Endothelial cell of umbilical vein (primary cell): ENCODE measurements around the gene RMND1. TPM values are rescaled to one million over a fixed set of nuclear protein-coding genes. Genes with fewer than 3 reads are reported as not detected.

ENCODE experiments used
- BruUV-seq: library from RNA; stranded (reverse); fragments of 400-500 nt; replicated peaks from 2 replicates; lab custom pipeline; 2021; lab: Mats Ljungman, UMichigan
- CTCF ChIA-PET: fragments of 300-600, 350-600 bp; sonication (Branson Sonifier 250); formaldehyde crosslinking; loops from one replicate; lab custom pipeline; 2021; ENCODE audit warnings: antibody characterized with exemption, inconsistent platforms; lab: Charles Lee
- POLR2A ChIA-PET: fragments of 300-600, 350-600 bp; sonication (Branson Sonifier 250); formaldehyde crosslinking; loops from one replicate; lab custom pipeline; 2021; ENCODE audit warnings: antibody characterized with exemption, inconsistent platforms; lab: Charles Lee
- DNase-seq: peaks from one replicate; pipeline ENCODE4 v3.0.0-alpha.2; 2011; ENCODE audit warnings: low read depth, low spot score
- FAIRE-seq: peaks from 2 replicates; lab custom pipeline; 2011; peaks lifted over from hg19 to GRCh38; lab: Jason Lieb, UNC
- H2AFZ ChIP-seq: 2 replicates; pipeline ENCODE4 v1.6.0; 2012; ENCODE audit warnings: low read depth, low read length, control low read depth, inconsistent platforms
- H3K27ac ChIP-seq: 2 replicates; pipeline ENCODE4 v1.5.1; 2011; ENCODE audit warnings: low read depth, mild to moderate bottlenecking, control low read depth, low read length, moderate library complexity; ENCODE audit not compliant: insufficient read depth
- H3K27me3 ChIP-seq, 2 experiments: 2 replicates each; pipeline versions ENCODE4 v1.6.0 to v1.6.1; 2011; ENCODE audit warnings: low read length in 2 of 2, mixed read lengths in 1 of 2; ENCODE audit not compliant: control insufficient read depth in 2 of 2, insufficient read depth in 2 of 2
- H3K36me3 ChIP-seq, 2 experiments: 2 replicates in 1 of 2; 3 replicates in 1 of 2; pipeline ENCODE4 v1.5.1; 2011; ENCODE audit warnings: low read length in 2 of 2, mild to moderate bottlenecking in 1 of 2, moderate library complexity in 1 of 2; ENCODE audit not compliant: control insufficient read depth in 2 of 2, insufficient read depth in 2 of 2; ENCODE audit errors: extremely low read depth in 1 of 2
- H3K4me1 ChIP-seq: 3 replicates; pipeline ENCODE4 v1.5.1; 2011; ENCODE audit warnings: mild to moderate bottlenecking, low read length; ENCODE audit not compliant: control insufficient read depth, insufficient read depth; ENCODE audit errors: extremely low read depth
- H3K4me2 ChIP-seq: 2 replicates; pipeline ENCODE4 v1.6.1; 2011; ENCODE audit warnings: low read length, control low read depth, mixed read lengths; ENCODE audit not compliant: insufficient read depth
- H3K4me3 ChIP-seq, 3 experiments: fragments of 200-600 bp in 1 of 3; sonication (generic), shearing (Covaris generic) in 1 of 3; replicated peaks in 1 of 3; 2 replicates each; pipeline ENCODE4 v1.5.1; 2011 to 2016; ENCODE audit warnings: control low read depth in 3 of 3, low read length in 3 of 3, mild to moderate bottlenecking in 2 of 3, inconsistent platforms in 1 of 3, low read depth in 1 of 3, moderate library complexity in 1 of 3; ENCODE audit not compliant: insufficient read depth in 1 of 3
- H3K79me2 ChIP-seq: 2 replicates; pipeline ENCODE4 v1.6.0; 2012; ENCODE audit warnings: low read length, inconsistent platforms; ENCODE audit not compliant: control insufficient read depth, insufficient read depth
- H3K9ac ChIP-seq: replicated peaks from 2 replicates; pipeline ENCODE3; 2011; ENCODE audit warnings: low read length, control low read depth; ENCODE audit not compliant: insufficient read depth; ENCODE audit errors: extremely low read depth
- H3K9me1 ChIP-seq: replicated peaks from 3 replicates; pipeline ENCODE4 v1.6.0; 2011; ENCODE audit warnings: mild to moderate bottlenecking, low read length; ENCODE audit not compliant: control insufficient read depth, insufficient read depth; ENCODE audit errors: extremely low read depth
- H3K9me3 ChIP-seq: replicated peaks from 2 replicates; pipeline ENCODE4 v1.5.1; 2012; ENCODE audit warnings: low read length, inconsistent platforms; ENCODE audit not compliant: control insufficient read depth, insufficient read depth
- H4K20me1 ChIP-seq: replicated peaks from 2 replicates; pipeline ENCODE3; 2011; ENCODE audit warnings: mild to moderate bottlenecking, low read length; ENCODE audit not compliant: control insufficient read depth, insufficient read depth; ENCODE audit errors: extremely low read depth
- FOS ChIP-seq: IDR thresholded peaks from 2 replicates; pipeline ENCODE4 v1.6.1; 2011; ENCODE audit warnings: mild to moderate bottlenecking, low read length, moderate library complexity, borderline replicate concordance; ENCODE audit not compliant: insufficient read depth
- GATA2 ChIP-seq: IDR thresholded peaks from 2 replicates; pipeline ENCODE4 v1.7.0; 2011; ENCODE audit warnings: low read depth, mild to moderate bottlenecking, moderate library complexity, mixed read lengths, low read length; ENCODE audit not compliant: insufficient read length, insufficient read depth
- JUN ChIP-seq: IDR thresholded peaks from 2 replicates; pipeline ENCODE4 v1.6.1; 2011; ENCODE audit warnings: borderline replicate concordance, low read depth; ENCODE audit not compliant: insufficient read length, insufficient read depth
- MYC ChIP-seq: IDR thresholded peaks from one replicate; pipeline ENCODE4 v1.6.1; 2011; ENCODE audit warnings: mild to moderate bottlenecking, low read depth, low read length
- POLR2AphosphoS5 ChIP-seq: IDR thresholded peaks from 2 replicates; pipeline ENCODE4 v1.6.1; 2012; ENCODE audit warnings: low read depth, mild to moderate bottlenecking, control low read depth, low read length, moderate library complexity; ENCODE audit not compliant: insufficient read depth
- dilution Hi-C: fragments of 300-500 bp; cut with MboI; formaldehyde crosslinking; loops from one replicate; pipeline ENCODE4 v1.15.0; 2019; ENCODE audit warnings: low sequenced_read_pairs; ENCODE audit not compliant: extremely low pct_ligation_motif_present
- intact Hi-C: fragments of 100-400 bp; cut with micrococcal nuclease; formaldehyde crosslinking; loops from one replicate; pipeline ENCODE4 v1.10.0; 2022
- polyA plus RNA-seq, 4 experiments: library from polyadenylated mRNA; depleted of rRNA in 3 of 4; stranded (reverse) in 3 of 4; unstranded in 1 of 4; fragments of >200 nt; gene quantifications; 2 replicates each; pipeline versions ENCODE4 v1.2.1 to v1.2.3, GENCODE V29; 2011 to 2012; ENCODE audit warnings: missing spikeins in 1 of 4
- total RNA-seq: library from RNA; stranded (reverse); gene quantifications from 2 replicates; pipeline ENCODE4 v1.2.3, GENCODE V29; 2021

RMND1 gene
- total and polyA plus RNA-seq, 2 donors (not counting 3 experiments of a cell fraction or from before 2014, with no cell fraction given) = 6.3 to 21.4 TPM

DNA sequence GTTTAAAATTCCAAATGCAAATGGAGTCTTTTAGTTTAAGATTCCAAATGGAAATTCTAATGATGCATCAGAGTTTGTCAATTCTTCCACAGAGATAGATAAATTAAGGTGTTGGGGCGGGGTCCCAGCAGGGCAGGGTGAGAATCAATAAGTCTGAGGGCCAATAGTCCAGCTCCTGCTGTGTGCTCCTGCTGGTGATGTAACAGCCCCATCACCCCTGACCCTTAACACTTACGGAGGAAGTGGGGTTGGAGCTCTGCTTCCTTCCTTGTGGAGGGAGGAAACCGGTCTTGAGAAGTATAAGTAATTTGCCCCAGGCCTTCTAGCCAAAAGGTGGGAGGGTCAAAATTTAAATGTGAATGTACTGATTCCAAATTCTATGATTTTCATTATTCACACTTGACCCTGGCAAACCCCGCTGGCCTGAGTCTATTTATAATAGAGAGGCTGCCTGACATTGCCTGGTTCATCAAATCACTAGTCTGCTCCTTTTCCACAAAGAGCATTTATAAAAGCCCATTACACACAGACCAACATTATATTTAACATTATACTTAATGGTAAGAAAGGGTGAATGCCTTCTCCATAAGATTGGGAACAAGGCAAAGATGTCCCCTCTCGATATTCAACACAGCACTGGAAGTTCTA is 77.8 kb downstream of the RMND1 start:
- no peaks in the 10 kb centered on the region for H3K9me3 ChIP-seq
- dilution Hi-C loops = no loop called here
- ChIA-PET CTCF (interaction anchor here (0.9 to 2.3 kb wide), 4 partner anchors 15 to 482 kb away, joined by 3 to 15 read pairs (median 6); no protein-coding TSS in a partner anchor), POLR2A (interaction anchor here (0.6 to 2.4 kb wide), 3 partner anchors 11 to 16 kb away, joined by 3 to 14 read pairs (median 3); no protein-coding TSS in a partner anchor)
- peaks cover 3 to 5% of the 10 kb centered on the region in 2 experiments for H3K36me3 ChIP-seq
- peak overlapping the region; percentile 66 for H3K9ac ChIP-seq
- H3K9me1 ChIP-seq = no peaks in the 10 kb centered on the region
- no peak overlapping the region for H2AFZ ChIP-seq
- peak overlapping the region; percentile 86 for H3K4me2 ChIP-seq
- no peaks in the 10 kb centered on the region for H3K27me3 ChIP-seq
- peak overlapping the region; percentile 78 for H3K27ac ChIP-seq
- no peak for TF ChIP-seq GATA2
- TF ChIP-seq JUN = peak; percentile 29
- TF ChIP-seq POLR2AphosphoS5 = peak; percentile 78
- TF ChIP-seq FOS = peak; percentile 30
- no peak for TF ChIP-seq MYC
- BruUV-seq = TSS peak; percentile 81
- H3K4me1 ChIP-seq = peaks cover 25% of the 10 kb centered on the region
- DNase-seq = peak; percentile 73
- intact Hi-C loops = loop anchor here (1.0 to 2.0 kb wide), 2 partner anchors 16 to 17 kb away; no protein-coding TSS in a partner anchor
- H3K4me3 ChIP-seq = peak overlapping the region in 1 of 3 experiments; percentile 21
- H4K20me1 ChIP-seq = no peaks in the 10 kb centered on the region
- FAIRE-seq = peak; percentile 81
- H3K79me2 ChIP-seq = peaks cover 36% of the 10 kb centered on the region

DNA sequence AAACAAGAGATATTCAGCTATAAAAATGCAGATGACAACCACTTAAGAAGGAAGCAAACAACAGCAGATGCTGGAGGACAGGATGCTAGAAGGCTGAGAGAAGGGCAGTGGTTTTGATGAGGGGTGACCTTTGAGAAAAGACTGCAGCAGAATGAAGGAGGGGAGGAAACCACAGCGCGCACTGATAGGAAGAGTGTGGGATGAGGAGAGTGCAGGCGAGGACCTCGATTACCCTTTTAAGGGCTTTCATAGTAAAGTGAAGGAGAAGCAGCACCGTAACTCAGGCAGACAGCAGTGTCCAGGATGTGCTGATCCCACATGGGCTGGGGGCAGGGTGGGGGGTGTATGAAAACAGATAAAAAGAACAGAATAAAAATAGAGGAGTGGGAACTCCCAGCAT is 79.8 kb downstream of the RMND1 start:
- intact Hi-C loops = no loop called here

More for the DNA sequence above, 79.8 kb downstream of the RMND1 start:
- Histone ChIP-seq H4K20me1 (no peaks in the 10 kb centered on the region), H2AFZ (no peak overlapping the region), H3K4me1 (peaks cover 25% of the 10 kb centered on the region), H3K4me2 (no peak overlapping the region), H3K9me1 (no peaks in the 10 kb centered on the region), H3K4me3 (no peak overlapping the region), H3K79me2 (peaks cover 24% of the 10 kb centered on the region), H3K27me3 (no peaks in the 10 kb centered on the region), H3K9me3 (no peaks in the 10 kb centered on the region), H3K9ac (no peak overlapping the region), H3K27ac (no peak overlapping the region), H3K36me3 (peaks cover 3 to 5% of the 10 kb centered on the region in 2 experiments)
- no peak for TF ChIP-seq FOS
- FAIRE-seq (no peak), DNase-seq (no peak)
- CTCF ChIA-PET = interaction anchor here (1.3 kb wide), 1 partner anchor 37 kb away, joined by 8 read pairs; no protein-coding TSS in a partner anchor
- dilution Hi-C loops = no loop called here
- BruUV-seq = no TSS peak
- POLR2A ChIA-PET = no interaction called here
